OCI-LY7 (cell line): ENCODE data around the gene CIB2.

Source experiments
- CTCF ChIP-seq: fragments of 200-600 bp; sonication (generic); conservative IDR thresholded peaks from 2 replicates; pipeline ENCODE4 v1.5.1; 2014; ENCODE audit warnings: mild to moderate bottlenecking, antibody characterized with exemption, low read length, moderate library complexity, mixed read lengths
- EZH2phosphoT487 ChIP-seq: fragments of 200-600 bp; sonication (generic); IDR thresholded peaks from 2 replicates; pipeline ENCODE4 v1.6.1; 2018; ENCODE audit warnings: low read depth, borderline replicate concordance, mild to moderate bottlenecking, mixed run types, antibody characterized with exemption, low read length, moderate library complexity, mixed read lengths

GRCh38 chr15:78129077-78129750 lies 2.0 kb downstream of the CIB2 start:
- no peak for TF ChIP-seq CTCF
- no peak for TF ChIP-seq EZH2phosphoT487
